Activated gamma-delta T cell treated with anti-CD3 and anti-CD28 coated beads, Interleukin-2, amount 50 U/mL, for 16 hours (primary cell): ENCODE measurements around the gene SERINC3.

Experiments
- DNase-seq: peaks from one replicate; pipeline ENCODE4 v3.0.0-alpha.2; 2020; ENCODE audit warnings: low read depth

Gene SERINC3

DNA sequence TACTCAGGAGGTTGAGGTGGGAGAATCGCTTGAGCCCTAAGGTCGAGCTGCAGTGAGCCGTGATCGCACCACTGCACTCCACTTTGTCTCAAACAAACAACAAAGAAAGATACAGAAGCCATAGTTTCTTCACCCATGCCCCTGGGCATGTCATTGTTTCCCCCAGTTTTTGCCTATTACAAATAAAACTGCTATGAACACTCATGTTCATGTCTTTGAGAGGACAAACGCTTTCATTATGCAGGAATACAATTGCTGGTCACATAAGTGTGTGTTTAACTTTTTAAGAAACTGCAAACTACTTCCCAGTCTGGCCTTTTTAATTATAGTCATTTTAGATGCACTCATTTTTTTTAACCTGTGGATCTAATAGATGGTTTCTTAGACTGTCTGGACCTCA lies 58.4 kb downstream of the SERINC3 start:
- no peak for DNase-seq

DNA sequence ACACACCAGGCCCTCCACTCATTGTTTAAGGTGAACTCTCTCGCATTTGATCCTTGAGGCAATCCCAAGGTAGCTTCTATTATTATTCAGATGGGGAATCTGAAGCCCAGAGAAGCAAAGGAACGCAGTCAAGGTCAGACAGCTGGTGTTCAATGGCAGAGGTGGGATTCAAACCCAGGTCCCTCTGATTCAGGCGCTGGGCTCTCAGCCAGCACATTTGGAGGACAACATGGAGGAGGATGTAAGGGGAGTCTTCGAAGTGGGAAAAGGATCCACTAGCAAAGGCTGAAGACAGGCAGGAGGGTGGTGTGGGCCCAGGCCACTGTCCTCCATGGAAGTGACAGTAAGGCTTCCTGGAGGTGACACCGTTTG lies 60.1 kb downstream of the SERINC3 start:
- DNase-seq = no peak

DNA sequence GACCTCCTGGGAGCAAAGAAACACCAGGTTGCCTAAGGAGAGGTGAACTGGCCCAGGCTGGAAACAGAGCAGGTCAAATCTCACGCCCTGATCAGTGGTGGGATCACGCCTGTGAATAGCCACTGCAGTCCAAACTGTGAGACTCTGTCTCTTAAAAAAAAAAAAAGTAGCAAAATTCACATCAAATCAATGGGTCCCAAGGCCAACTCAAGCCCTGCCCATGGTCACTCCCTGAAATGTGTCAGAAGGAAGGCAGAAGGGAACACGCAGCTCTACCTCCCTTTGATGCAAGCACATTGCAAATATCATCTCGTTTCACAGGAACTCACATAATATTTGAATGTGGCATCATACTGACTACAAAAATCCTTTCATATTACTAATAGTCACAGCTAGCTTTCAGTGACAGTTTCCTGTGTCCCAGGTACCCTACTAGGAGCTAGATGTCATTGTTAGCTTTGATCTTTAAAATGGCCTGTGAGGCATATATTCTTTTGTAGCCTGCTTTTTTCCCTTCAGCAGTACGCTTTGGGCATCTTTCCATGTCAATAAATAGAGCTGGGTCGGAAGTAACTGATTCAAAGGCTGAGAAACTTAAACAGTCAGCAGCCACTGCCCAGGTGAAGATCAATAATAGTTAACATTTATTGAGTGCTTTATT lies 60.6 kb downstream of the SERINC3 start:
- no peak for DNase-seq

- DNase-seq = no peak
Measured at GRCh38 chr20:44460795-44461141, 61.1 kb downstream of the SERINC3 start.

DNA sequence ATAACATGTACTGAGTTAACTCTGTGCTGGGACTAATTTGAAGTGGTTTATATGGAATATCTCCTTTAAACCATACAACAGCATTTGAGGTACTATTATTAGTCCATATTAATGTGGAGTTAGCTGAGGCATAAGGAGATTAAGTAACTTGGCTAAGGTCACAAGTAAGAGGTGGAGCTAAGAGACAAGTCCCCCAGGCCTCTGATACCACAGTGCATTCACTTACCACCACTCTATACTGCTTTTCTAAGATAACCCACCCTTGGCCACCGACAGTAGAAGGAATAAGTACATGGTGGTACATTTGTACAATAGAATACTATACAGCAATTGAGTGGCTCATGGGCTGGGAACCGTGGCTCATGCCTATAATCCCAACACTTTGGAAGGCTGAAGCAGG lies 62.6 kb downstream of the SERINC3 start:
- DNase-seq = no peak

GRCh38 chr20:44457016-44457415 lies 64.9 kb downstream of the SERINC3 start:
- DNase-seq = no peak

GRCh38 chr20:44456611-44457010 lies 65.3 kb downstream of the SERINC3 start:
- no peak for DNase-seq

DNA sequence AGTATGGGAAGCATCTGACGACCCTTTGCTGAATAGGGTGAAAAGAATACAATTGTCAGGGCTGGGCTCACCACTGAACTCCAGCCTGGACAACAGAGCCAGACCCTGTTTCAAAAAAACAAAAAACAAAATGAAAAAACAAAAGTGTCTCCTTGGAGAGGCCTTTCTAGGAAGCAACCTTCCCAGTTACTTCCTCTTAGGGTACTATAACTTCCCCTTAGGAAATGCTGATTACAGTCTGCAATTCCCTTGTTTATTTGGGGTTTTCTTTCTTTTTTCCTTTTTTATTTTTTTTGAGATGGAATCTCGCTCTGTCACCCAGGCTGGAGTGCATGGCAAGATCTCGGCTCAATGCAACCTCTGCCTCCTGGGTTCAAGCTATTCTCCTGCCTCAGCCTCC lies 66.7 kb downstream of the SERINC3 start:
- DNase-seq = no peak

- no peak for DNase-seq
Measured at GRCh38 chr20:44454306-44454963, 67.4 kb downstream of the SERINC3 start.

DNA sequence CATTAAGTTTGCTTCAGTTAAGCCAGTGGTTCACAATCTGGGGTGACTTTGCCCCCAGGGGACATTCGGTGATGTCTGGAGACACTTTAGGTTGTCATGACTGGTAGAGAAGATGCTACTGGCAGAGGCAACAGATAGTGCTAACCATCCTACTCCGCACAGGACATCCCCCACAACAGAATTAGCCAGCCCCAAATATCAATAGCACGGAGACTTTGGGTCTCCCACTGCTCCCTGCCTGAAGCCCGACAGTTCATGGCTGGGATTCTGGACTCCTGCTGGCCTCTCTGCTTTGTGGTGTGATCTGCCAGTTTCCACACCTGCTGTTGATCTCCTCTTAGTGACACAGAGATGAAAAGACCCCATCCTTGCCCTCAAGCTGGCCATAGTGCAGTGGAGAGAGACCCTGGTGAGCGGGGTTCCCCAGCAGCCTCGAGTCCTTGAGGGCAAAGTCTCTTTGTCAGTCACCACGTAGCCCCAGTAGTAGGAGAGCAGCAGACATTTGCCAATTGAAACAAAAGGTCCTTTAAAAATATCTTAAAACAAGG lies 70.9 kb downstream of the SERINC3 start:
- DNase-seq = no peak

DNA sequence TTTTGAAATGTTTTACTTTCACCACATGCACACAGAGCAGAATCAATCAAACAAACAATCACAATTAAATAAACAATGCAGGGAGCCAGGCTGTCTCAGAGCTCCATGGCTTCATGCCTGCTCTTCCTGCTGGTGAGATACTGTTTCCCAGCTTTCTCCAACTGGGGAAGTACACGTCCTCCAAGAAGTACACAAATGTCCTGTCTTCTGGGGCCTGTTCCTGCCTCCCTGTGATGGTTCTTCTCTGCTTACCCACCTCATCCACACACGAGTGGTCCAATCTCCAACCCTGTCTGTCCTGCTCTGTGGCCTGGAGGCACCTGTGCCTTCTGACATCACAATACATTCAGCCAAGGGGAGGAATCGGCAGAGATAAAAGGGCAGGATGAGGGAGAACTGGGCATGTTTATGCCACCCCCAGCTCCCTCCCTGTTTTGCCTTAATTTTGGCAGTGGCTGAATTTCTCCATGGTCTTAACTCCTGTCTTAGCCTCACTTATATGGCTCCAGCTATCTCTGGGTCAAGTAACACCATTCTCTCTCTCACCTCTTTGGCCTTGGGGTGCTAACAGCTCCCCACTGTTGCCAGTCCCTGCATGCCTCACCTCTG lies 71.5 kb downstream of the SERINC3 start:
- no peak for DNase-seq

DNA sequence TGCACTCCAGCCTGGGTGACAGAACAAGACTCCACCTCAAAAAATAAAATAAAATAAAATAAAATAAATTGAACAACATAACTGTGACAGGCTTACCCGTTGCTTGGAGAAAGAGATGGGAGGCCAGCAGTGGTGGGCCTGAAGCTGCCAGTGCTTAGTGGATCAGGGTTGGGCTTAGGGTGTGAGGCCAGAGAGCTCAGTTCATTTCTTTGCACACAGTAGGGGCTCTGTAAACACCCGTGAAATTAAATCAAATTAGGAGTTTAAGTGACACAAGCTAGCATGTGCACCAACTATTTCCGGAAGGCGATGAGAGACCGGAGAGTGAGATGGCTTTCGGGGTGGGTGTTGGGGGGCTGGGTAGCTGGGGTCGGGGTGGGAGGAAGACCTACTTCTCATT lies 72.0 kb downstream of the SERINC3 start:
- no peak for DNase-seq

DNA sequence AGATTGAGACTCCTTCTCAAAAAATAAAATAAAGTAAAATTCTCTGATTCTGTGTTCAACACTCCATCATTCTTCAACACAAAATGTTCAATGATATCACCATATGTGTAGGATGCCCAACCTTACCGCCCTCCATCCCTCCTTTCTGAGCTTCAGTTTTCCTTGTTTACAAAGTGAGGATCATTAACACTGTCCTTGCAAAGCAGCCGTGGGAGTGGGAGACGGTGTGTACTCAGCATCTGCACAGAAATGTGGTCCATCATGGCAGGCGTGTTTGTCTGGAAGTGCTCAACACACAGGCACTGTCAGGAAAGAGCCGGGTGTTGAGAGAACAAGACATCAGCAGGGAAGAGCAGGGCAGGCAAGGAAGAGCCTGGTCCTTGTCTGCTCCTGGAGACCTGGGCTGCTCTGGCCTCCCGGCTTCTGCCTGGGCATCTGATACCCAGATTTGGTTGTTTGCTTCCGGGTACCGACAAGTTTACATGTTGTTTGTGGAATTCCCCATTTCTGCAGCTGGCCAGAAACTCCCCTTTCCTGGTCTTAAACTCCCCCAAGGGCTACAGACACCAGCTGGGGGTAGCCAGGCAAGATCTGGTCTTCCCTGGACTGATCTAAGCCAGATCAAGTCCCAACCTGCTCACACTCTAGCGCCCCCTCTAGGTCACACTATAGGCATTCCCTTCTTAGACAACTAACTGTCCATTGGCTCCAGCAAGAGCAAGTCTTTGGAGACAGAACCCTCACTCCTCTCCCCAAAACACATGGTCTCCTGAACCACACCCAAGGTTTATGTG lies 72.9 kb downstream of the SERINC3 start:
- no peak for DNase-seq

DNA sequence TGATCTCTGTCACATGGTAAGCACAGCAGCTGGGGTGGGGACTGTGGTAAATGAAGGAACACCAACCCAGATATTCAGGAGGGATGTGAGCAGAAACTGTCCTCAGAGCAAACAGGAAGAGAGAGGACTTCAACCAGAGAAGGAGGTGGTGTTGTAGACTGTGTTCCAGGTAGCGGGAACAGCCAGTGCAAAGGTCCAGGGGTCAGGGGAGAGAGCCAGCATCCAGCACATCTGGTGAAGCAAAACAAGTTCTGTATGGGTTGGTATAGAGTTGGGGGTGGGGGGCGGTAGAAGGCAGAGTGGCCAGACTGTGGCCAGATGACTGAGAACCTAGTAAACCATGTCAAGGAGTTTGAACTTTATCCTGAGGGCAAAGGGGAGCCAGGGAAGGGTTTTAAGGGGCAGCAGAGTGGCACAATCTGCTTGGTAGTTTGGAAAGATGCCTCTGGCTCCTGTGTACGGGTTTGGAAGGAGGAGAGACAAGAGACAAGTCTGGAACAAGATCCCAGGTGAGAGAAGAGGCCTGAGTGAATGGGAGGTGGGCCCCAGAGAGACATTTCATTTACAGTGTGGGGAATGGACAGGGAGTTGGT lies 73.9 kb downstream of the SERINC3 start:
- no peak for DNase-seq
